Measurements from ENCODE around the gene TOMM40.

- TF ChIP-seq CTCF (IDR thresholded peaks at IDR 0.05) (no peak), POLR2A (IDR thresholded peaks at IDR 0.05) (no peak)
Observed at GRCh38 chr19:44884566-44884965, 6.5 kb upstream of the TOMM40 start.
